HAP-1 (cell line): Measurements from ENCODE around the gene DDN.

Experiments used
- DNase-seq, 2 experiments: peaks; one replicate each; pipeline ENCODE4 v3.0.0-alpha.2; 2016 to 2020; ENCODE audit warnings: low spot score in 2 of 2
- H3K27me3 ChIP-seq: fragments of 250-450 bp; sonication (Bioruptor Pico); 2 replicates; pipeline ENCODE4 v1.5.1; 2020; ENCODE audit warnings: low read depth, mild to moderate bottlenecking, moderate library complexity
- H3K36me3 ChIP-seq: fragments of 250-450 bp; sonication (Bioruptor Pico); replicated peaks from 2 replicates; pipeline ENCODE4 v1.5.1; 2020; ENCODE audit warnings: mild to moderate bottlenecking
- H3K4me1 ChIP-seq: fragments of 250-450 bp; sonication (Bioruptor Pico); 2 replicates; pipeline ENCODE4 v1.5.1; 2020; ENCODE audit warnings: mild to moderate bottlenecking
- H3K4me3 ChIP-seq: fragments of 250-450 bp; sonication (Bioruptor Pico); 2 replicates; pipeline ENCODE4 v1.5.1; 2020; ENCODE audit warnings: mild to moderate bottlenecking, moderate library complexity
- H3K9me3 ChIP-seq: fragments of 250-450 bp; sonication (Bioruptor Pico); 2 replicates; pipeline ENCODE4 v1.5.1; 2020; ENCODE audit warnings: mild to moderate bottlenecking, moderate library complexity
- in situ Hi-C: fragments of 300-500 bp; cut with MboI; formaldehyde crosslinking; loops from 3 replicates; pipeline ENCODE4 v1.14.3; 2020; ENCODE audit warnings: low sequenced_read_pairs, inconsistent platforms, mixed read lengths

Gene DDN

GRCh38 chr12:49026678-49027480, 27.7 kb upstream of the DDN start:
- Histone ChIP-seq H3K36me3 (peaks cover 87% of the 10 kb centered on the region), H3K9me3 (no peaks in the 10 kb centered on the region), H3K27me3 (no peaks in the 10 kb centered on the region), H3K4me1 (no peaks in the 10 kb centered on the region), H3K4me3 (no peak overlapping the region)
- in situ Hi-C loops = no loop called here
- no peak for DNase-seq

GRCh38 chr12:49026101-49026500, 26.9 kb upstream of the DDN start:
- no peaks in the 10 kb centered on the region for H3K9me3 ChIP-seq
- in situ Hi-C loops = no loop called here
- H3K4me1 ChIP-seq = no peaks in the 10 kb centered on the region
- no peak for DNase-seq
- H3K4me3 ChIP-seq = no peak overlapping the region
- no peaks in the 10 kb centered on the region for H3K27me3 ChIP-seq
- H3K36me3 ChIP-seq = peaks cover 88% of the 10 kb centered on the region

- Histone ChIP-seq H3K4me3 (no peak overlapping the region), H3K4me1 (no peaks in the 10 kb centered on the region), H3K36me3 (peaks cover 81% of the 10 kb centered on the region), H3K9me3 (no peaks in the 10 kb centered on the region), H3K27me3 (no peaks in the 10 kb centered on the region)
- DNase-seq = no peak
- in situ Hi-C loops = no loop called here
Measured at GRCh38 chr12:49025463-49025862, 26.3 kb upstream of the DDN start.

GRCh38 chr12:49024543-49024942, 25.4 kb upstream of the DDN start:
- H3K9me3 ChIP-seq = no peaks in the 10 kb centered on the region
- H3K27me3 ChIP-seq = no peaks in the 10 kb centered on the region
- peaks cover 75% of the 10 kb centered on the region for H3K36me3 ChIP-seq
- H3K4me1 ChIP-seq = no peaks in the 10 kb centered on the region
- in situ Hi-C loops = no loop called here
- DNase-seq = no peak
- H3K4me3 ChIP-seq = no peak overlapping the region

GRCh38 chr12:49023812-49024211, 24.6 kb upstream of the DDN start:
- Histone ChIP-seq H3K4me1 (no peaks in the 10 kb centered on the region), H3K4me3 (no peak overlapping the region), H3K9me3 (no peaks in the 10 kb centered on the region), H3K27me3 (no peaks in the 10 kb centered on the region), H3K36me3 (peaks cover 69% of the 10 kb centered on the region)
- in situ Hi-C loops = no loop called here
- no peak for DNase-seq

GRCh38 chr12:49022558-49023178, 23.5 kb upstream of the DDN start:
- H3K36me3 ChIP-seq = peaks cover 58% of the 10 kb centered on the region
- no peak for DNase-seq
- in situ Hi-C loops = no loop called here
- peaks cover 3% of the 10 kb centered on the region for H3K4me1 ChIP-seq
- H3K27me3 ChIP-seq = no peaks in the 10 kb centered on the region
- H3K9me3 ChIP-seq = no peaks in the 10 kb centered on the region
- no peak overlapping the region for H3K4me3 ChIP-seq

- Histone ChIP-seq H3K27me3 (no peaks in the 10 kb centered on the region), H3K36me3 (peaks cover 50% of the 10 kb centered on the region), H3K9me3 (no peaks in the 10 kb centered on the region), H3K4me3 (no peak overlapping the region), H3K4me1 (peaks cover 7% of the 10 kb centered on the region)
- in situ Hi-C loops = no loop called here
- DNase-seq = no peak
Measured at GRCh38 chr12:49021292-49021915, 22.2 kb upstream of the DDN start.

GRCh38 chr12:49020441-49020840, 21.3 kb upstream of the DDN start:
- H3K9me3 ChIP-seq = no peaks in the 10 kb centered on the region
- in situ Hi-C loops = no loop called here
- DNase-seq = no peak
- no peak overlapping the region for H3K4me3 ChIP-seq
- no peaks in the 10 kb centered on the region for H3K27me3 ChIP-seq
- H3K4me1 ChIP-seq = peaks cover 7% of the 10 kb centered on the region
- peaks cover 43% of the 10 kb centered on the region for H3K36me3 ChIP-seq

GRCh38 chr12:49019443-49020324, 20.5 kb upstream of the DDN start:
- no peak overlapping the region for H3K4me3 ChIP-seq
- in situ Hi-C loops = no loop called here
- peaks cover 35% of the 10 kb centered on the region for H3K36me3 ChIP-seq
- no peaks in the 10 kb centered on the region for H3K9me3 ChIP-seq
- H3K27me3 ChIP-seq = no peaks in the 10 kb centered on the region
- peaks cover 7% of the 10 kb centered on the region for H3K4me1 ChIP-seq
- peak in 1 of 2 experiments; percentile 67 for DNase-seq

GRCh38 chr12:49019120-49019430, 19.9 kb upstream of the DDN start:
- DNase-seq = no peak
- Histone ChIP-seq H3K36me3 (peaks cover 30% of the 10 kb centered on the region), H3K27me3 (no peaks in the 10 kb centered on the region), H3K4me3 (peak overlapping the region; percentile 57), H3K9me3 (no peaks in the 10 kb centered on the region), H3K4me1 (peaks cover 7% of the 10 kb centered on the region)
- in situ Hi-C loops = no loop called here

- in situ Hi-C loops = no loop called here
Measured at GRCh38 chr12:49018261-49019119, 19.3 kb upstream of the DDN start, which contains the start of gene PRKAG1. PRKAG1 (minus strand) TSS chr12:49018776; CDS start chr12:49018740, 36 bp downstream.

GRCh38 chr12:49017891-49018260, 18.7 kb upstream of the DDN start:
- Histone ChIP-seq H3K36me3 (peaks cover 26% of the 10 kb centered on the region), H3K9me3 (no peaks in the 10 kb centered on the region), H3K4me3 (peak overlapping the region; percentile 57), H3K27me3 (no peaks in the 10 kb centered on the region), H3K4me1 (peaks cover 7% of the 10 kb centered on the region)
- peak in 1 of 2 experiments; percentile 48 for DNase-seq
- in situ Hi-C loops = no loop called here

More at GRCh38 chr12:49018261-49019119, 19.3 kb upstream of the DDN start, which contains the start of gene PRKAG1:
- peaks cover 7% of the 10 kb centered on the region for H3K4me1 ChIP-seq
- H3K9me3 ChIP-seq = no peaks in the 10 kb centered on the region
- DNase-seq = peak; percentile 91 to 97
- H3K36me3 ChIP-seq = peaks cover 27% of the 10 kb centered on the region
- peak within 1 kb of the TSS; percentile 57 for H3K4me3 ChIP-seq
- no peaks in the 10 kb centered on the region for H3K27me3 ChIP-seq

GRCh38 chr12:49015196-49015595, 16.0 kb upstream of the DDN start:
- no peak for DNase-seq
- H3K4me1 ChIP-seq = peaks cover 15% of the 10 kb centered on the region
- no peaks in the 10 kb centered on the region for H3K27me3 ChIP-seq
- no peaks in the 10 kb centered on the region for H3K9me3 ChIP-seq
- H3K4me3 ChIP-seq = no peak overlapping the region
- in situ Hi-C loops = no loop called here
- H3K36me3 ChIP-seq = peaks cover 21% of the 10 kb centered on the region
